Measurements from ENCODE around the gene ACOXL.
"Not testable (repeated sequence)": the region's sequence is repeated elsewhere in the genome, so short reads cannot be mapped to it uniquely, and the experiment has no call there.

The ACOXL gene

DNA sequence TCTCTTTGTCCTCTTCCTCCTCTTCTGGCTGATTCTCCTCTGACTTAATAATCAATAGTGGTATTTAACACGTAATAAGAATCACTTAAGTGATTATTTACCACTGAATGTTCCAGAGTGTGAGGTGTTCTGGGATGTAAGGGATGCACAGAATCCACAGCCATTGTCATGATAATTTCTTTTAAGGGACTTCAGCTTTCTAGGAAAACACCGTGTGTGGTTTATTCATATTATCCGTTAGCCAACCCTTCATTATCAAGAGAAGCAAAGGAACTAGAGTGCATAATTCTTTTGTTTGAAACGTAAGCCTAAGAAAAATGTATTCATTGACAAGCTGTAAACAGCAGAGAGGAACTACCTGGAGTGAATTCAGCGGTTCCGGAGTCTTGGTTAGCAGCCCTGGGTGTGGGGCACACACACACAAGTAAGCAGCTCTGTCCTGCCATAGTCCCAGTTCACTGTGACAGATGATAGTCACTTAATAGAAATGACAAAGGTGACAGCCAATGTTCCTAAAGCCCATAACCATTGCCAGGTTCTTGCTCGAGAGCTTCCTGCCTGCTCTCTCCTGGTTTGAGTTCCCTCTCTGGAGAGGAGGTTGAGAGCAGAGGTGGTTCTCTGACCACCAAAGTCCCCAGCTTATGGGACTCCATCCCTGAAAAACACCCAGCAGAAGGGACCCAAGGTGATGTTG, 101.9 kb downstream of the ACOXL start:
- no peak for DNase-seq

DNA sequence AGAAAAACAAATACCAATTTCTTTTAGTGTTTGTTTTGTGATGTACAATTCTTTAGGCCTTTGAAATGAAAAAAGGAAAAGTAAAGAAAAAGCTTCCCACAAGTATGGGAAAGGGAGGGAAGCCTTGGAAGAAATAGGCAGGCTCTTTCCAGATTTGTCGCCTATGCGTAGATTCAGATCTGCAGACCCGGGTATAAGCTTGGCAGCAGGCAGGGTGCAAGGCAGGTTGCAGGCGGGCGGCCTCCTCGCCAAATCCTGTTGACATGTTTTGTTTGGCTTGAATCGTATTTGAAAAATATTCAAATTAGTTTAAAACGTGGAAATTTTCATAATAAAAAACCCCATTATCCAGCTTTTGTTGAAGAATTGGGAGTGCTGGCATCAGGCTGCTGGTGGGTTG, 104.3 kb downstream of the ACOXL start:
- no peak for DNase-seq

DNA sequence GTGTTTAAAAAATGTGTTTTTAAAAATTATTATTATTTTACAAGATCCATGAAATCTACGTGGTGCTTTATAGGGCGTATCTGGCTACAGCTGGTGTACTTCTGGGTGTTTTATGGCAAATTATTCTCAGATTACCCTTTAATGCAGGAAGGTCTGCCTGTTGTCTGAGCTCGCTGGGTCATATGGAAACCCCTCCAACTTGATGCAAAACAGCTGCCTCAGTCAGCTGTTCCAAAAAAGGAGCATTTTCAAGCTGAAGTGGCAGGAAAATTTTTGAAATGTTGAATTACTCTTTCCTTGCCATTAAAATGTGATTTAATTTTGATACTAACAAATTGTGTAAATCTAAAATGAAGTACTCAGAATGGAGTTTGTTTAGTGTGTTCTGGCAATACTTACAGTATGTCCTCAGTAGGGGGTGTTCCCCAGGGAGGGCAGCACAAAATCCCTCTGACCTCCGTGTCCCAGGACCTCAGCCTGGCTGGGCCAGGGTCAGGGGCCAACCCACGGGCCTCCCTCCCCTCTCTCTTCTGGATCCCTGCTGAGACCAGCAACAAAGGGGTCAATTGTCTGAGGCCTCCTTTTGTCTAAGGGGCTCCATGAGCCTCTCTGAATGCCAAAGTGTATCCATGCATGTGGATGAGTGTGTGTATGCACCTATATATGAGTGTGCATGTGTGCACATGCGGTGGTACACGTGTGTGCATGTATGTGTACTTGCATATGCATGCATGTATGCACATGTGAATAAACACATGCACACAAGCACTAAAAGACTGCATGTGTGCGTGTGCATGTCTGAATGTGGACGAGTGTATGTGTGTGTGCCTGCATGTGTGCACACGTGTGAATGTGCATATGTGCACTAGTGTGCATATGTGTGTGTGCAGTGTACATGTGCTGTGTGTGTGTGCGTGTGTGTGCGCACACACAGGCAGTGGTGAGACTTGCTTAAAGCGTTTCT, 105.4 kb downstream of the ACOXL start:
- DNase-seq, result no peak

DNA sequence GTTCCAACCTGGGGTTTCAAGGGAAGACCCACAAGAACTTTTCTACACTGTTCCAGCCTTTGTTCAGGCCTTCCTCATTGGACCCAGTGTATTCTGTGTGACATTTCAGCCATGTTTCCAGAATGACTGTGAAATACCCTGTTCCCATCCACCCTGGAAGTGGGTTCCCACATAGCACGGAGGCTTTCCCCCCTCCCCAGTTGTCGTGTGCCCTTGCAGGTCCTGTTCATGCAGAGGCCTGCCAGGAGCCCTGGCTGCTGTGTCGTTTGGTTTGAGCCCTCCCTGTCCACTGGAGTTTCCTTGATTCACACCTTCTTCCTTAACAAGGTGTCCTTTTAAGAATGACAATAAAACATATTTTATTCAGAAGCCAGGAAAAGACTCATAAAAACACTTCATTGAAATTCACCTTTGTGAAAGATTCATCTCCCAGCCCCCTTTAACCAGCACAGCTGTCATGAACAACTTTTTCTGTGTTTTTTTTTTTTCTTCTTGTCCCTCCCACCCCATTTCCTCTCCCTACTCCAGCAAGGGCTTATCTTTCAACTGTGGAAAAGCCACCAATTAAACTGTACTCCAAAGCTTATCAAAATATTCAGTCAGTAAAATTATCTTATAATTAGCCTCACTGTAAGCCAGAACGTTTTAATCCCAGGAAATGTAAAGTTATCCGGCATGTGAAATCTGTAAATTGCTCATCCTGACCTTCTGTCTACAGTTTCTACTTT, 106.4 kb downstream of the ACOXL start:
- DNase-seq, result peak; percentile 1

DNA sequence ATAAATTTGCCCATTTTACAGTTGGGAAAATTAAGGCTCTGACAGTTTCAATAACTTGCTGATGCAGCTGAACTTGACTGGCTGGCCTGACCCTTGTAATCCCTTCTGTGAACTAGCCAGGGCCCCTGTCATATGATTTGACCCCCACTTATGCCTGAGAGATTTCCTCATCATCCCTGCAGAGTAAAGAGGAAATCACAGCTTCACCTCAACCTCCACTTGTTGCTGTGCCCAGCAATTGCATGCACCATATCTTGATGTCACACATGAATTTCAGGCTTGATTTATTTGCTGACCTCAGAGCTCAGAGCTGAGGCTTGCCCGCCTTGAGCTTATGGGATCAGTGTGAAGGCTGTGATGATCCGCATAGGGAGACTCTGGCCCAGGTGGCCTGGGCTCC, 108.1 kb downstream of the ACOXL start:
- no peak for DNase-seq

DNA sequence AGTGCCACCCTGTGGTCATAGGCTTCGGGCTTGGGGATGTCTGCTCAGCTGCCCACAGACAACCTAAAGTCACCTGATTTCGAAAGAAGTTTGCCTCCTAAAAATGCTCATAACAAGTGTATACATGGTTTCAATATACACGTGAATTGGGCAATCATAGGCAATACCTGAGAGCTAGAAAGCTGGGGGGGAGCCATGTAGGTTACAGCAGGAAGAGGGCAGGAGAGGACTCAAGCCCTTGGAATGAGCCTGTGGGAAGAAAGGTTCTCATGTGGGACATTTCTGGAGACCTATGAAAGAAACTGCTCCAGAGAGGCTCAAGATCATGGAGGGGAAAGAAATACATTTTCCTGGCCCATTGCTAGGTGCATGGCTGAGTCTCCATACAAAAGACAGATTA, 109.7 kb downstream of the ACOXL start:
- DNase-seq, result no peak

DNA sequence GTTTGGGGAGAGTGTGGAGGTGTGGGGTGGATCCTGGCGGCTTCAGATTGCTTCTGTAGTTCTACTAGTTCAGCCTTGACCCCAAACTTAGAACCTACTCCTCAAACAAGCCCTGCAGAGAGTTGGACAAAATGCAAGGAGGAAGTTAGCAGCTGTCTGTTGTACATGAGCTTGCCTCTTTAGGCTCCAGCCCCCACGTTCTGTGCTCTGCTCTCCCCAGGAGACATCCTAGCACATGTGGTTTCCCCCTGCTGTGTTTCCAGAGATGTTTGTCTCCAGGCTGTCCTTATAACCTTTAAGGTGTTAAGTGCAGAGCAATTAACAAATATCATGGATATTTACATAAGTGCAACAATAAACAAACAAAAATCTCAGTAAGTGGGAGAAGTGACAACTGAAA, 111.1 kb downstream of the ACOXL start:
- no peak for DNase-seq

DNA sequence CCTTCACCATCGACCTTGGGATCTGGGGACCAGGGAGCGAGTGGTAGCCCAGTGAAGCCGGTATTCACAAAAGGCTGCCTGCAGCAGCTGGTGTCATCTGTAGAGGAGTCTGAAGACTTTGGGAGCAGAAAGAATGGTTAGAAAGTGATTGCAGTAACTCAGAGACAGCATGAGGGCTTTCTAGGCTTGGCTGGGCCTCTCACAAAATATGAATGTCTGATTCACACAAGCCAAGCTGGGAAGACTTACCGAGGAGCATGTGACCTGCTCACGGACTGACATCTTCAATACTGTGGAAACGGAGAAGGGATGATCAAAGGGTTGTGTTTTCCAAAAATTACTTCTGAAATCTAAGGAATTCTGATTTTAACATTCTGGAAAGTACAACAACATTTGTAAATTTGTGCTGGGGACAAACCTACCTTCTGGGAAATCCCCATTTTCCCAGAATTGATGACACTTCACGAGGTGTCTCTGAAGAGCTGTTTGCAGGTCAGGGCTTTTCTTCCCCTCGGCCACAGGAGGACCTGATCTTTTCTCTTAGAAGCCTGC, 111.7 kb downstream of the ACOXL start:
- DNase-seq, result no peak

DNA sequence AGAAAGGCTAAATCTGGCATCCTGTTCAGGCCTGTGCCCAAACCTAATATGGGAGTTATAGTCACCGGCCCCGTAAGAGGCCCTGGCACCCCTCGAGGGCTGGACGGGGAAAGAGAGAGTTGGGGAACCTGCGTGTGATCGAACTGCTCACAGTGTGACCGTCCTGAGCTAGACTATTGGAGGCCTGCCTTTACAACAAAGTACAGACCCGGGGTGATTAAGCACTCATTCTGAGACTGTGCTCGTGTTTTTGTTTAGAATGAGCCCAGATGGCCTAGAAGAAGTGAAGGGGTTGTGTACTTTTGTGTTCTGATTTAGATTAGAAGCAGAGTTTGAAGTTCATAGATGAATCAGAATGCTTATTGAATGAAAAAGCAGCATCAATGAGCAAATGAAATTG, 115.3 kb downstream of the ACOXL start:
- no peak for DNase-seq

DNA sequence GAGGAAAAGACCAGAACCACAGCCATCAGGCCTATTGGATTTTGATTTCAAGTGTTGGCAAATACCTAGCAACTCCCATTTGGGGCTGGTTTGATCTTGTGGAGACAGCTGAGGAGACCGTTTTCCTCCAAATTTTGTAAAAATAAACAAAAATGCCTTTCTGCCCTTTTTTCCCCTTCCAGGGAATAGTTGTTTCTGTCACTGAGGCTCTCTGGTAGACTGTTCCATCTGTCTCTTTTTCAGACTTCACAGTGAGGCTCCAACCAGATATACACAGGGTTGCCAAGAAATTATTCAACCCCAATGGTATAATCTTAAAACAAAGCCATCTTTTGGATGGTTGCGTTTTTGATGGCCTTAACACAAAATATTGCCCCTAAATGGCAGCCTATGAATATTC, 115.7 kb downstream of the ACOXL start:
- no peak for DNase-seq

DNA sequence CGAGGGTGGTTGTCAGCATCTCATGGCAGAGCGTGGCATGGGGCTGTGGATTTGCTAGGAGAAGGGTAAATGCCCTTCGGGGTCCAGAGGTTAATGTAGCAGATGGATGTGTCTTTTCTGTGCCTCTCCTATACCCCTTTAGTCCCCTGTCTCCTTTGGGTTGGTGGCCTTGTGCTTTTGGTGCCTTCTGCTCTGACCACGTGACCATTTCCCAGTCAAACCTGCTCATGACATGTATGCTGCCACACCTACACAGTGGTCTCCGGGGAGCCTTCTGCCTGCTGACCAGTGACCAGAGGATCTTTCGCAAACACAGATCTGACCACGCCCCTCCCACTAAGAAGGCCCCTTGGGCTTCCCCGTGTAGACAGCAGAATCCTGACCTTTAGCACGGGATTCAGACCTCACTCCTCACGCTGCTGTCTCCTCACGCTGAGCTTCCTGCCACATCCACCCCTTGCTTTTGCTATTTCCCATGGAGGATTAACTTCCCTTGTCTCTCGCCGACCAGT, 116.2 kb downstream of the ACOXL start:
- no peak for DNase-seq

DNA sequence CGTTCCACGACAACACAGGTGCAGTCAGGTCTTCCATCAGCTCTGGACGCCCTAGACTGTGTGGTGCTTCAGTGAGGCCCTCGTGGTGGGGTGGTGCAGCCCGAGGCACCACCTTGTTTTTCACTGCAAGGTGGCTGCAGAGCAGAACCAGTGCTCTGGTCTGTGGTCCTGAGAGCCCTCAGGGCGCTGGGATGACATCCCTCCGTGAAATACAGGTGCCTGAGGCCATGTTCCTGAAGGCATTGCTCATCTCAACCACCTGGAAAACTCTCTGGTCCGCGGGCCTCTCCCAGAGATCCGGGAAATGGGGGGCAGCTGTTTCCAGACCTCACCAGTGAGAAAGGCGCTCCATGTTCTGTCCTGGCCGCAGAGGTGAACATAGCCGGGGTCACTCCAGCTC, 119.2 kb downstream of the ACOXL start:
- no peak for DNase-seq

DNA sequence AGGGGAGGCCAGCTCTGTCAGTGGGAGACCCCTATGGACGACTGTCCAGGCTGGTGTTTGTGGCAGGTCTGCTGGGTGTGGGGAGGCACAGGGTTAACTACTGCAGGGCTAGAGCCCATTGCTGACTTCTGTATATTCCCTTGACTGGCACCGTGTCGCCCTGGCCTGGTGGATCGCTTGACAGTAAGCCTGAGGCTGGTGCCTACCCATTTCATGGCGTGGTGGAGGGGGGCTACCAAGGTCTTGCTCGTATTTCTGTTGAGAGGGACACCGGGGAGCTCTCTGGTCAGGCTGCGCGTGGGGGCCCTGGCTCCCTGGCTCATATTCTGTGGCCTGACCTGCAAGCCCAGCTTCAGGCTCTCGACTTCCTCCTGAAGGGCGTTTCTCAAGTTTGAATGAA, 119.7 kb downstream of the ACOXL start:
- no peak for DNase-seq

DNA sequence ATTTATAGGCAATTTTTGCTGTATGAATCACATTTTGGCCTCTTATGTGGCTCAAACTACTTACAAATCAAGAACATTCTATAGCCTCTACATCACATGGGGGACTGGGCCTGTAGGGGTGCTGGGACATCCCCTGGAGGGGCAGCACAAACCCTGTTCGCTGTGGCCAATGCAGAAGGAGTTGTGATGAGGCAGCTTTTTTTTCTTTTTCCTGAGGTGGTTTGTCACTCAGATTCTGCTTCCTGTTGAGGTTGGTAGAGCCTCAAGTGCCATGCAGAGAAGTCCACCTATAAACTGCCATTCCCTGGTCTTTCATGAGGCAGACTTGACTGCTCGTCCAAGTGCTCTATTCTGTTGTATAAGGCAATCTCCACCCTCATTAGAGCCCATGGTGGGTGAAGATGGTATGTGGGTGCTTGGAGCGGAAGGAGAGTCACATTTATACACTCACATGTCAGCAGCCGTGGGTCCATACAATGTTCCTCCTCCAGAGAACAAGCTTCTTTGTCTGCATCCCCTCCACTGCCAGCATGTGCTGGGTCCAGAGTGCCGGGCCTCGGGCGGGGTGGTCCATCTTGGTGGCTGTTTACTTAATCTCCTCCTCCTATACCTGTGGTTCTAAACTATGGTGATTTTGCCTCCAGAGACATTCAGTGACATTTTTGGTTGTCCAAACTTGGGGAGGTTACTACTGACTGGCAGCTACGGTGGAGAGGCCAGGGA, 120.3 kb downstream of the ACOXL start:
- DNase-seq, result no peak

DNA sequence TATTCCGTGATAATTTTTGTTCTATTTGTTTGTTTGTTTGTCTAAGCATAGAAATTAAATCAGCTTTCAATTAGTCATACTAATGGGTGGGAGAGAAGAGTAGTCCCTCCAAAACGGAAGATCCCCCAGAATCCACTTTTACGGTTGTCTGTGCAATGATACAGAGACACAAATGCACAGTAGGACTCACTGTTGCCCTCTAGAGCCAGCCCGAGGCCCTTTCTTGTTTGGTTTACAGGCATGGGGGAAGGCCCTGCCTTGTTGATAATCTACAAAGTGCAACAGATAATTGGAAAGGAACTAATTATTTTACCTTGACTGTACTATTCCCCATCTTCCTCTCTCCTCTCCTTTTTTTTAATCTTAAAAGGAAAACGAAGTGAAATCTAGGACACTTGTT, 121.1 kb downstream of the ACOXL start:
- no peak for DNase-seq

DNA sequence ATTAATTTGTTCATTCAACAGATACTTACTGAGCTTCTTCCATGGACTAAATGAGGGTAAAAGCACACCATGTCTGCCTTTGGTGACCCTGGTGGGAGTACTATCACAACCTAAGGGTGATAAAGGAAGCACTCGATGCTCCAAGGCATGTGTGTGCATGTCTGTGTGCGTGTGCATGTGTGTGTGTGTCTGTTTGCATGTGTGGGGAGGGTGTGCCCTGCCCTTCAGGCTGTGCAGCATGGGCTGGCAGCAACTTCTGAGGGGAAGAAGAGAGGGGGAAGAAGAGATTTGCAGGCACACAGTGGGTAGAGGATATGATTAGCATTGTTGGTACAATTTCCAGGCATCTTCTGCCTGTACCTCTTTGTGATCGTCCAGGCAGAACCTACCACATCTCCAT, 121.6 kb downstream of the ACOXL start:
- no peak for DNase-seq

DNA sequence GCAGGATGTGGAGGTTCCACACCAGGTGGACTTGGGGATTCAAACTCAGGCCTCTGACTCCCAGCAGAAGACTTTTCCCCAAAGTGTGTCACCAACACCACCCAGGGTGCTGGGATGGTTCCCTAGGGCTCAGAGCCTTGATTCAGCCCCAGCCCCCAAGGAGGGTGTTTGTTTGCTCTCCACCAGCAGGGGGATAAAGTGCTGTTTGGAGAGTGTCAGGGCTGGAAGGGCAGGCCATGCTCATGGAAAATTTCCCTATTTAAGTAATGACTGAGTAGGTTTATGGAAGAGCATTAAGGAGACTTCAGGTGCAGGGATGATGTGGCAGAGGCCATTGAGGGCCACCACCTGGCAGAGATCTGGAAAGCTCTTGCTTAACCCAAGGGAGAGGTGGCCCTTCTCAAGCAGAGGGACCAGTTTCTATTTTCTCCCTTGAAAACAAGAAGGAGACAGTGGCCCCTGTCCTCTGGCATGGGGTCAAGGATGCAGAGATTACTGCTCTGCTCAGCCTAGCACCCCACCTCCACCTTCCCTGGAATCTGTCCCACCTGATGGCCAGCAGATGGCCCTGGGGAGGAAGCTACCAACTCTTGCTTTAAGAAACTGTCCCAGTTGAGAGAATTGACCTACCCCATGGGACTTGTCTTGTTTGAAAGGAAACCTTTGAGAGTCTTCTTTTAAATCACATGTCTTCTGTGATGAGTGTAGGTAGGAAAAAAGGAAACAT, 122.1 kb downstream of the ACOXL start:
- DNase-seq, result no peak

DNA sequence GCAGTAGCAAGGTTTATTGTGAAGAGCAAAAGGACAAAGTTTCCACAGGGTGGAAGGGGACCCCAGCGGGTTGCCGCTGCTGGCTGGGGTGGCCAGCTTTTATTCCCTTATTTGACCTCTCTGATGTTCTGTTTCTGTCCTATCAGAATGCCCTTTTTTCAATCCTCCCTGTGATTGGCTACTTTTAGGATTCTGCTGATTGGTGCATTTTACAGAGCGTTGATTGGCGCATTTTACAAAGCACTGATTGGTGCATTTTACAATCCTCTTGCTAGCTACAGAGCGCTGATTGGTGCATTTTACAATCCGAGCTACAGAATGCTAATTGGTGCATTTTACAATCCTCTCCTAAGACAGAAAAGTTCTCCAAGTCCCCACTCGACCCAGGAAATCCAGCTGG, 123.5 kb downstream of the ACOXL start:
- DNase-seq, result not testable (repeated sequence)

DNA sequence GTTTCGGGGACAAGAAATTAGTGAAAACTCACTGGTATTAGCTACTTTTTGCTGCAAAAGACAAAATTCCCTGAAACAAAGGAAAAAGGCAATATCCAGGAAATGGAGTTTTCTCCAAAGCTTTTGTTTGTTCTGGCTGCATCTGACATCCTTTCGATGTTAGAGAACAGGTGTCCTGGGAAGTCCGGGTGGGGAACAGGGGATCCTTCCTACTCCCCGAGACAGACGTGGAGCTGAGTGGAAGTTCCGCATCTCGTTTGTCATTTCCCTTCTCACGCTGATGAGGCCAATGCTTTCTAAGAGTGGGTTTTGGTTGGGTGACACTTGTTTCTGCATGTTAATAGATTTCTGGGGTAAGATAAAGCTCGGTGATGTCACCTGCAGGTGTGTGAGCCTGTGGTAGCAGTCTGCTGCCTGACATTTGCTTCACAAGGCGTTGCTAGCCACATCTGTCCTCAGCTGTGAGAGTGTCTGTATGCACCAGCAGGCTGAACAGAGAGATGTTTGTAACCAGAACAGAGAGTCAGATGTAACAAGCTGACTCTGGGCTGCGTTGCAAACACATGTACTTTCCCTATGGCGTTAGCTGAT, 125.9 kb downstream of the ACOXL start:
- no peak for DNase-seq

DNA sequence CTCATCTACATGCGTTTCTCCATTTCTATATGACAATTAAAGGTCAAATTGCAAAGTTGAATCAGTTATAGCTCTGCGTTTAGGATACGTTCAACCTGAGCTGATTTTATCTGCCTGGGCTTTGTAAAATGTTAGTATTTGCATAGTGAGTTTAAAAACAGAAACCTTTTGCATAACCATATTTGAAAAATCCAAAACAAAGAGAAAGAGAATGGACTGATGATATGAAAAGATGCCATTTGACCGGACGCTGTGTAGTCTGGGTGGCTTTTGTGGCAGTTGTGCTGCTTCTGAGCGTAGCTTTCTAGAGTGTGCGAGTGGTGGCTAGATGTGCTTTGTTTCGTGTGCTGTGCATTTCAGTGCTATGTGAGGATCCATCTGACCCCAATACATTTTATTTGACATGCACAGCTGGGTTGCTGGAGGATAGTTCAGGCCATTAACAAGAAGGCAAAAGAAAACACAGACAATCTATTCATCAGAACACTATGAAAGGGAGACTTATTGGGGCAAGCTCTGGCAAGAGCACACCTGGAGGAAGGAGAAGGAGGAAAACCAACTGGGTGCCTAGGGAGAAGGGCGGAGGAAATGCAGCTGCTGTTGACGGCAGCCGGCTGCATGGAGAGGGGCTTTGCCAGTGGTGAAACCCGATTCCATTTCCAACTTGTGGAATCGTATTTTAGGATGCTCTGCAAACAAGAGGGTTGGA, 126.8 kb downstream of the ACOXL start:
- peak; percentile 5 for DNase-seq

DNA sequence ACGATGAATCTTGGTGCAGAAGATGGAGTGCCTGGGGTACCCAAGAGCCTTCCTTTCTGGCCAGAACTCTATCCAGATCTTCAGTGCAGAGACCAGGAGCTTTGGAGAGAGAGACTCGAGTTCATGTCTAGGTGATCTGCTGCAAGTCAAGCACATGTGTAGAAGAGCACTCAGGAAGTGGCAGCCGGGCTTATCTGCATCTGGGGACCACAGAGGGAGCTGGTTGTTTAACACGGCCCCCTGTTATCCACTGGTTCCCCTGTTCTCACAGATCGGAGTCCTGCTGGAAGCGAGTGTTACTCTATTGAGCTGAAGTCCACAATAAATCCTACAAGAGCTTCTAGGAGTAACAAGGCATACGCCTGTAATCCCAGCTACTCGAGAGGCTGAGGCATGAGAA, 128.3 kb downstream of the ACOXL start:
- DNase-seq, result no peak

Measured in NCI-H1105 (cell line).